OCI-LY3 (cell line): ENCODE measurements around the gene NUMBL.

ENCODE experiments used
- H2AFZ ChIP-seq: fragments of 200-600, 300-600 bp; shearing (Covaris generic); 2 replicates; pipeline ENCODE4 v1.6.0; 2014; ENCODE audit warnings: antibody characterized with exemption, low read depth, low read length
- H3K27ac ChIP-seq: fragments of 200-600, 300-600 bp; sonication (generic); 2 replicates; pipeline ENCODE4 v1.5.1; 2014; ENCODE audit warnings: mild to moderate bottlenecking, low read length, moderate library complexity, mixed read lengths
- H3K27me3 ChIP-seq: fragments of 200-600, 300-600 bp; sonication (generic); 2 replicates; pipeline ENCODE4 v1.6.1; 2014; ENCODE audit warnings: low read depth, low read length, mixed read lengths
- H3K36me3 ChIP-seq: fragments of 200-600, 300-600 bp; sonication (generic); replicated peaks from 2 replicates; pipeline ENCODE3; 2014; ENCODE audit warnings: low read depth, low read length, mixed read lengths
- H3K4me1 ChIP-seq: fragments of 300-600, 200-600 bp; sonication (generic); 2 replicates; pipeline ENCODE4 v1.6.1; 2014; ENCODE audit warnings: low read length, mixed read lengths
- H3K4me2 ChIP-seq: fragments of 200-600, 300-600 bp; sonication (generic); 2 replicates; pipeline ENCODE4 v1.6.1; 2014; ENCODE audit warnings: low read length, mixed read lengths
- H3K4me3 ChIP-seq: fragments of 300-600, 200-600 bp; sonication (generic); 2 replicates; pipeline ENCODE4 v1.5.1; 2014; ENCODE audit warnings: antibody characterized with exemption, mild to moderate bottlenecking, low read length, moderate library complexity
- H3K79me2 ChIP-seq: fragments of 300-600, 200-600 bp; shearing (Covaris generic); 2 replicates; pipeline ENCODE4 v1.6.1; 2014; ENCODE audit warnings: mild to moderate bottlenecking, low read length, mixed read lengths
- H3K9ac ChIP-seq: fragments of 300-600, 200-600 bp; shearing (Covaris generic); 2 replicates; pipeline ENCODE4 v1.6.0; 2014; ENCODE audit warnings: mild to moderate bottlenecking, low read length, moderate library complexity
- H3K9me3 ChIP-seq: fragments of 200-600, 300-600 bp; shearing (Covaris generic); 2 replicates; pipeline ENCODE4 v1.6.1; 2014; ENCODE audit warnings: low read length, mixed read lengths; ENCODE audit not compliant: insufficient read depth
- H4K20me1 ChIP-seq: fragments of 200-600, 300-600 bp; sonication (generic); 2 replicates; pipeline ENCODE4 v1.6.1; 2016; ENCODE audit warnings: low read length, mixed read lengths; ENCODE audit not compliant: insufficient read depth
- EZH2phosphoT487 ChIP-seq: fragments of 200-600 bp; shearing (Covaris generic); IDR thresholded peaks from 2 replicates; pipeline ENCODE4 v1.6.1; 2018; ENCODE audit warnings: antibody characterized with exemption, mixed run types, low read depth
- TF ChIP-seq, protein P1 (sequence below): fragments of 200-600, 300-600 bp; sonication (generic); IDR thresholded peaks from 2 replicates; pipeline ENCODE4 v1.5.1; 2014; ENCODE audit warnings: antibody characterized with exemption, low read length, low read depth

NUMBL gene

DNA sequence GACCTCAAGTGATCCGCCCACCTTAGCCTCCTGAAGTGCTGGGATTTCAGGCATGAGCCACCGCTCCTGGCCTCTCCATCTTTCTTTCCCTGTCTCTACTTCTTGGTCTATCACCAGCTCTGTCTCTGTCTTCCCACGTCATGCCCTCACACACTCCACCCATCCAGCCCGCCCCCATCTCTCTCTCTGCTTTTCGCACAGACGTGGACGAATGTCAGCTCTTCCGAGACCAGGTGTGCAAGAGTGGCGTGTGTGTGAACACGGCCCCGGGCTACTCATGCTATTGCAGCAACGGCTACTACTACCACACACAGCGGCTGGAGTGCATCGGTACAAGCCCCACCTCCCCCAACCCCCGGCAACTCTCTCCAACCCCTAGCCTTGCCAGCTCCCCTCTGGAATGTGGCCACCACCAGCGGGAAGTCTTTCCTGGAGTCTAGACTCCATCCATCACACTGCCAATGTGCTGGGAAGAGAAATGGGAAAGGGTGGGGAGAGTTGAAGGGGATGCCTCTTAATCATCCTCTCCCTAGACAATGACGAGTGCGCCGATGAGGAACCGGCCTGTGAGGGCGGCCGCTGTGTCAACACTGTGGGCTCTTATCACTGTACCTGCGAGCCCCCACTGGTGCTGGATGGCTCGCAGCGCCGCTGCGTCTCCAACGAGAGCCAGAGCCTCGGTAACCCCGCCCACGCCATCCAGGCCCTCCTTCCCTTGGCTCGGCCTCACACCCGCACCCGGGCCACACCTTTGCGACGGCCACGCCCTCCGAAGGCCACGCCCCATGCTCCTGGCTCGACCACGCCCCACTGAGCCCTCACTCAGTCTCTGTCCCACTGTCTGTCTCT, 66.8 kb downstream of the NUMBL start:
- H3K4me1 ChIP-seq = peaks cover 14% of the 10 kb centered on the region
- no peaks in the 10 kb centered on the region for H3K27me3 ChIP-seq
- H3K4me3 ChIP-seq = no peak overlapping the region
- H3K9ac ChIP-seq = no peak overlapping the region
- H3K9me3 ChIP-seq = no peaks in the 10 kb centered on the region
- H2AFZ ChIP-seq = no peak overlapping the region
- H4K20me1 ChIP-seq = no peaks in the 10 kb centered on the region
- no peak overlapping the region for H3K27ac ChIP-seq
- peaks cover 4% of the 10 kb centered on the region for H3K36me3 ChIP-seq
- no peak overlapping the region for H3K4me2 ChIP-seq
- H3K79me2 ChIP-seq = no peaks in the 10 kb centered on the region
- no peak for TF ChIP-seq EZH2phosphoT487
- TF ChIP-seq, protein P1, sequence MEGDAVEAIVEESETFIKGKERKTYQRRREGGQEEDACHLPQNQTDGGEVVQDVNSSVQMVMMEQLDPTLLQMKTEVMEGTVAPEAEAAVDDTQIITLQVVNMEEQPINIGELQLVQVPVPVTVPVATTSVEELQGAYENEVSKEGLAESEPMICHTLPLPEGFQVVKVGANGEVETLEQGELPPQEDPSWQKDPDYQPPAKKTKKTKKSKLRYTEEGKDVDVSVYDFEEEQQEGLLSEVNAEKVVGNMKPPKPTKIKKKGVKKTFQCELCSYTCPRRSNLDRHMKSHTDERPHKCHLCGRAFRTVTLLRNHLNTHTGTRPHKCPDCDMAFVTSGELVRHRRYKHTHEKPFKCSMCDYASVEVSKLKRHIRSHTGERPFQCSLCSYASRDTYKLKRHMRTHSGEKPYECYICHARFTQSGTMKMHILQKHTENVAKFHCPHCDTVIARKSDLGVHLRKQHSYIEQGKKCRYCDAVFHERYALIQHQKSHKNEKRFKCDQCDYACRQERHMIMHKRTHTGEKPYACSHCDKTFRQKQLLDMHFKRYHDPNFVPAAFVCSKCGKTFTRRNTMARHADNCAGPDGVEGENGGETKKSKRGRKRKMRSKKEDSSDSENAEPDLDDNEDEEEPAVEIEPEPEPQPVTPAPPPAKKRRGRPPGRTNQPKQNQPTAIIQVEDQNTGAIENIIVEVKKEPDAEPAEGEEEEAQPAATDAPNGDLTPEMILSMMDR = no peak

DNA sequence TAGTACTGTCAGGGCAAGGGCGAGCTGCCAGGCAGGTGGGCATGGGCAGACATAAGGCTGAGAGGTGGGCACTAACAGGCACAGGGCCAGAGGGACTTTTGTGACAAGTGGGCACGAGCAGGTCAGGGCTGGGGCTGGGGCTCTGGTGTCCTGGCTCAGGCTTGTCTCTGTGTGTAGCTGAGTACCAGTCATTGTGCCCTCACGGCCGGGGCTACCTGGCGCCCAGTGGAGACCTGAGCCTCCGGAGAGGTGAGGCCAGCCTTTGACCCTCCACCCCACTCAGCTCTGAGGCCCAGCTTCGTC, 67.7 kb downstream of the NUMBL start:
- H3K4me1 ChIP-seq = peaks cover 14% of the 10 kb centered on the region
- no peaks in the 10 kb centered on the region for H4K20me1 ChIP-seq
- H3K9ac ChIP-seq = no peak overlapping the region
- no peak overlapping the region for H3K4me3 ChIP-seq
- H3K79me2 ChIP-seq = no peaks in the 10 kb centered on the region
- H3K27ac ChIP-seq = no peak overlapping the region
- TF ChIP-seq, protein P1 = no peak
- TF ChIP-seq EZH2phosphoT487 = no peak
- no peak overlapping the region for H2AFZ ChIP-seq
- H3K9me3 ChIP-seq = no peaks in the 10 kb centered on the region
- H3K36me3 ChIP-seq = peaks cover 4% of the 10 kb centered on the region
- no peak overlapping the region for H3K4me2 ChIP-seq
- no peaks in the 10 kb centered on the region for H3K27me3 ChIP-seq

DNA sequence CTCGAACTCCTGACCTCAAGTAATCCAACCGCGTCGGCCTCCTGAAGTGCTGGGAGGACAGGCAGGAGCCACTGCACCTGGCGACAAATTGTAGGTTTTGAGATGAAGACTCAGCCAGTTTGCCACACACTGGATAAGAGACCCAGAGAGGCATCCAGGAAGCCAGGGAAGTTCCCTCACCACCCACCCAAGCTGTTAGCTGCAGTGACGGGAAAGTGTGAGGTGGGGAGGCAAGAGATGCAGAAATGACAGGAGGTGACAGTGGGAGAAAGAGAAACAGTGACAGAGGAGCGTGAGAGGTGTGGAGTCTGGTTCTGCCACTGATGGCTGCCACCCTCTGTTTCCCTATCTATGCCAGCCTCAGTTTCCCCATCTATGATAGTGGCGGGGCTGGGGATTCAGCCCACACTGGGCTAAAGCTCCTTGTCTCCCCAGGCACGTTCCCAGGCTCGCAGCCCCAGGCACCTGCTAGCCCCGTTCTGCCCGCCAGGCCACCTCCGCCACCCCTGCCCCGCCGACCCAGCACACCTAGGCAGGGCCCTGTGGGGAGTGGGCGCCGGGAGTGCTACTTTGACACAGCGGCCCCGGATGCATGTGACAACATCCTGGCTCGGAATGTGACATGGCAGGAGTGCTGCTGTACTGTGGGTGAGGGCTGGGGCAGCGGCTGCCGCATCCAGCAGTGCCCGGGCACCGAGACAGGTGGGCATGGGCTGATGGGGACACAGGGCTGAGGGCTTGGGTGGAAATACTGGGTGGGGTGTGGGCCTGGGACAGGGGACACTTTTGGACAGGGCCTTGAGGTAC, 68.3 kb downstream of the NUMBL start:
- Histone ChIP-seq H3K4me2 (no peak overlapping the region), H3K4me1 (peaks cover 14% of the 10 kb centered on the region), H2AFZ (no peak overlapping the region), H4K20me1 (no peaks in the 10 kb centered on the region), H3K4me3 (no peak overlapping the region), H3K36me3 (peaks cover 4% of the 10 kb centered on the region), H3K27ac (no peak overlapping the region), H3K9me3 (no peaks in the 10 kb centered on the region), H3K79me2 (no peaks in the 10 kb centered on the region), H3K27me3 (no peaks in the 10 kb centered on the region), H3K9ac (no peak overlapping the region)
- TF ChIP-seq, protein P1 = no peak
- TF ChIP-seq EZH2phosphoT487 = no peak

DNA sequence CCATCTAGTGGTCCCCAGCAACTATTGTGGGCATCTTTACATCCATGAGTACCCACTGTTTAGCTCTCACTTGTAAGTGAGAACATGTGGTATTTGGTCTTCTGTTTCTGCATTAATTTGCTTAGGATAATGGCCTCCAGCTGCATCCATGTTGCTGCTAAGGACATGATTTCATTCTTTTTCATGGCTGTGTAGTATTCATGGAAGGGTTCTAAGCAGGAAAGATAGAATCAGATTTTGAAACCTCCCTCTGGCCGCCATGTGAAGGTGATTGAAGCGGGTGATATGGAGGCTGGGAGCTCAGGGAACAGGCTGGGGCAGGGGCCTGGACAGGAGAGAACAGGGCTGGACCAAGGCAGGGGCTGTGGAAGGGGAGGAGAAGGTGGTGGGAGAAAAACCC, 69.2 kb downstream of the NUMBL start:
- no peak overlapping the region for H2AFZ ChIP-seq
- H3K4me1 ChIP-seq = peaks cover 14% of the 10 kb centered on the region
- H4K20me1 ChIP-seq = no peaks in the 10 kb centered on the region
- peaks cover 4% of the 10 kb centered on the region for H3K36me3 ChIP-seq
- H3K4me2 ChIP-seq = no peak overlapping the region
- no peak overlapping the region for H3K27ac ChIP-seq
- H3K9me3 ChIP-seq = no peaks in the 10 kb centered on the region
- H3K27me3 ChIP-seq = no peaks in the 10 kb centered on the region
- no peak overlapping the region for H3K9ac ChIP-seq
- no peaks in the 10 kb centered on the region for H3K79me2 ChIP-seq
- H3K4me3 ChIP-seq = no peak overlapping the region
- no peak for TF ChIP-seq EZH2phosphoT487
- TF ChIP-seq, protein P1 = no peak
